ENCODE data around the gene CAMK2D.
A peak's percentile ranks its signal among the peaks of the same experiment; 100 is the strongest.

Gene CAMK2D

DNA sequence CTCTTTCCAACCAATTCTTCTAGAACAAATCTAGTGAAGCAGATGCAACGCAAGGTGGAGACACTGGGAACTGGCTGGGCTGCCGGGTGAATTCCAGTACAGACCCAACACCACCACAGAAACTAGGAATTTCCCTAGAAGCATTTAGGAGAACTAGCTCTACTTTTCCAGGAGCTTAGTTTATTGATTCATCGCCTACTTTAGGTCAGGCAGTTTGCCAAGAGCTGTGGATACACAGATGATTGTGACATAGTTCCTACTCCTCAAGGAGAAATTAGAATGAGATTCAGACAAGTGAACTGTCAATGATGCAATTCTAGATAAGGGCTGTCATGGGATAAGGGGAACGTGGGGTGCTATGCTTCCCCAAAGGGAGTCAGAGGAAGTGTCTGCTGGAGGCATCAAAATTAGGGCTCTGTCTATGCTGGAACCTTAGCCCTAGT is 350.0 kb downstream of the CAMK2D start:
- DNase-seq, result peak; percentile 64

DNA sequence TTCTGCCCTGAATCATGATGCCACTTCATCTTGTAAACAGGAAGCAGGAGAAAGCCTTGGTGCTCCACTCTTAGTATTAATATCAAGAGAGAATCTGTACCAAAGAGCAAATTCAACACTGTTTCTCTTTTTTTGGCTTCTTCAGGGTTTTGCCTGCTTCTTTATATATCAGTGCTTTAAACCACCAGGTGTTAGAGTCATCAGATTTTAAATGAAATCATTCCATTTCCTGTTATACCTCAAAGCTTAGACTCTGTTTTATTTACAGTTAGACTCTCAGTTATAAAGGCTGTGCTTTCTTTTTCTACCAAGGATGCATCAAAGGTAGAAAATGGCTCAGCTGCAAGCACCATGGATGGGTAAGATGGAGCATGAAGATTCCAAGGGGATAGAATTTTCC is 350.9 kb downstream of the CAMK2D start:
- no peak for DNase-seq

DNA sequence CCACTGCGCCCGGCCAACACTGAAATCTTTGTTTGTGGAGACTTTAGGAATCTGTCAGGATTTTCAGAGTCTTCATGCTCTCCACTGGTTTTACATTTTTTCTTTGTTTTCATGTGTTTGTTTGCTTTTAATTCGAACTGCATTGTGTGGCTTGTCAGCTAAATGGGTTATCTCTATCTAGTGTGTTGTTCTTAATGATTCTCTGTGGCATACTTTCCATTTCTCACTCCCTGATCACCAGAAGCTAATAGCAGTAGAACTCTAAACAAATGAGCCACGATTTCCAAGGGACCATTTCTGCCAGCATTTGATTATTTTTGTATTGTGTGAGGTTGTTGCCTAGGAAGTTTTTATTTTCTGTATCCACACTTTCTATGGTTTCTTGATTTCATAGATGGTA is 352.4 kb downstream of the CAMK2D start:
- DNase-seq, result no peak

DNA sequence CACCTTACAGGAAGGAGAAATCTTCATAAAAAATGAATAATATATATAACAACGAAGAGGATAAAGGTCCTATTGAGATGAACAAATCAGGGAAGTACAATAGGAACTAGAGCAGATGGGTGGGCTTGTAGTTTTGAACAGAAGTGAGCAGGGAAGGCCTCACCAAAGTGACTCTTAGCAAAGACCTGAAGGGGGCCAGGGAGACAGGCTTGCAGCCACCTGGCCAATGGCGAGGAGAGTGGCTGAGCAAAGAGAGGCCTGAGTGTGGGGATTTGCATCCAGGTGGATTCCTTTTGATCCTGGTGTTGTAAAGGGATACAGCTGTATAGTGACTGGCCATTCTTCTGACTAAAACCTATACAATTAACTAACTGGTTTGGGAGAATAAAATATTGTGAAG is 354.1 kb downstream of the CAMK2D start:
- DNase-seq, result no peak

DNA sequence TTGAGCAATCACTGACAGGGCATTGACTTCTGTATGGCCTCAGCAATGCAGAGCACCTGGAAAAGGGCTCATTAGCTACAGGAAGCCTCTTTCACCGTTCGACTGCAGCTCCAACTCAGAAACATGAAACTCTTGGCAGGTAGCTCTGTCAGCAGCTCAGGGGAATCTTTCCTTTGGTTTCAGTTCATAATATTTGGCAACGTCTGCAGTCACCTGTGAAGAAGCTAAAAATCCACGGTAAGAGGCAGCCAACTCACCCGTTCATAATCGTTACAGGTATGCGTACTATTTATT is 354.9 kb downstream of the CAMK2D start:
- no peak for DNase-seq

DNA sequence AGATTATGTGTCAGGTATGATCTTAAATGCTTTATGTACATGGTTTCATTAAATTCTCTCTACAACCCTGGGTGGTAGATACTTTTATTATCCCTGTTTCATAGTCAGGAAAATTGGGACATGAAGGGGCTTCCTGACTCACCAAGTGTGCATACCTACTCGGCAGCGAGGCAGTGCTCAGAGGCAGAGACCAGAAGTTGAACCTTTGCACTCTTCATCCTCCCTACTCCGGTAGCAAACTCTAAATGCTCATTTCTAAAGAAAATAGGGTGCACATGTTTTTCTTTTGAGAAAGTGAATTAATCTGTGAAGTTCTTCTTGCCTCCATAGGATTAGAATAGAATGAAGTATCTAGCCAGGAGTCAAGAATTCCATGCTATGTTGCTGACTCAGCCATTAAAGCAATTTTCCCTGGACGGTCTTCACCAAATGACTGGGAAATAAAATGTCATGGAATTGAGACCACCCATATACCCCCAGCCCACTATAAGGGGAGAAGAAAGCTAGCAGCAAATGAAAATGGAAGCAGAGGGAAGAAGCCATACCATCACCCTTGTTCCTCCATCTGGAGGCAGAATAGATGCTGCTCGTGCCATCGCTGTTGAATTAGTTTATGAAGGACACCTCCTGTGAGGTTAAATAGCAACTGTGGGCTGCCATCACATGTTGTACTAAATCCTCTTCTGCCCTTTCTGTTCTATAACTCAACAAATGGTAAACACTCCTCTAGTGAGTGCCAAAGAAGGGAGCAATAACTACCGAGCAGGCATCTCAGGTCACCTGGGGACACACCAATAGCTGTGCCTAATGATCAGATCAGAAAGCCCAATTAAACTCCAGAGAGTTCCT is 355.4 kb downstream of the CAMK2D start:
- no peak for DNase-seq

DNA sequence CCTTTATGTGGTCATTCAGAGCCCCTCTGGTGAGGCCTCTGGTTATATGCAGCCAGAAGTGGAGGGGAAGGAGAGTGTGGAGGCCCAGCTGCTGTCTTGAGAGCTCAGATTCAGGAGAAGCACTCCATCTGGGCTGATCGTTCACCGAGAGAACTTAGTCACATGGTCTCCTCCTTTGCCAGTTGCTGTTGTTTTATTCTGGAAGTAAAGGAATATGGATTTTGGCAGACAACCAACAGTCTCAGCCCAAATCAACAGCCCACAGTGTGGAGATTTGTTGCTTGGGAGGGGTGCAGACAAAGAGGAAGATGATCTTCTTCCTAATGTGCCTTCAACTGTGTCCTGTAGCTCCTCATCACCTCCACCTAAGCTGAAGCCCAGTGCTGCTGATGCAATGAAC is 356.7 kb downstream of the CAMK2D start:
- DNase-seq, result no peak

DNA sequence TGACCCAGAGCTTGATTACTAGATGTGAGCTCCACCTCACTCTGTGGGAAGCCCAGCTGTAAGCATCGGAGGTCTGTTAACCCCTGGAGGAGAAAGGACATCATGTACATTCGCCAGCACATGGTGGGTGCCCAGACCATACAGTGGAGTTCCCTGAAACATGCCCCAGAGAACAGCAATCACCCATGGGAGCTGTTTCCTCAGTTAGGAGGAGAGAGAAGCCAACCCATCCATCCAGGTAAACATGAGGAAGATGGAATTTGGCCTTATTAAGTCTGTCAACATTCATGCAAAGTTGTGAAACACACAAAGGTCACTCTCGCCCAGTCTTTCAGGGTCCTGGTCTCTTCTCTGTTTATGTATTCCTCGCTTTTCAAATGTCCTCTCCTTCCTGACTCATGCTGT is 357.4 kb downstream of the CAMK2D start:
- no peak for DNase-seq

Data from suppressor macrophage treated with lipopolysaccharide for 4 hours (primary cell).